ENCODE data around the gene CT47B1.
"Not testable (repeated sequence)": the region's sequence is repeated elsewhere in the genome, so short reads cannot be mapped to it uniquely, and the experiment has no call there.

The CT47B1 gene

GRCh38 chrX:120875766-120876165 is at the start of gene CT47B1:
TSS of gene CT47B1 (minus strand) at chrX:120875866. CDS start at chrX:120875670, 196 bp downstream.
- not testable (repeated sequence) for DNase-seq

DNA sequence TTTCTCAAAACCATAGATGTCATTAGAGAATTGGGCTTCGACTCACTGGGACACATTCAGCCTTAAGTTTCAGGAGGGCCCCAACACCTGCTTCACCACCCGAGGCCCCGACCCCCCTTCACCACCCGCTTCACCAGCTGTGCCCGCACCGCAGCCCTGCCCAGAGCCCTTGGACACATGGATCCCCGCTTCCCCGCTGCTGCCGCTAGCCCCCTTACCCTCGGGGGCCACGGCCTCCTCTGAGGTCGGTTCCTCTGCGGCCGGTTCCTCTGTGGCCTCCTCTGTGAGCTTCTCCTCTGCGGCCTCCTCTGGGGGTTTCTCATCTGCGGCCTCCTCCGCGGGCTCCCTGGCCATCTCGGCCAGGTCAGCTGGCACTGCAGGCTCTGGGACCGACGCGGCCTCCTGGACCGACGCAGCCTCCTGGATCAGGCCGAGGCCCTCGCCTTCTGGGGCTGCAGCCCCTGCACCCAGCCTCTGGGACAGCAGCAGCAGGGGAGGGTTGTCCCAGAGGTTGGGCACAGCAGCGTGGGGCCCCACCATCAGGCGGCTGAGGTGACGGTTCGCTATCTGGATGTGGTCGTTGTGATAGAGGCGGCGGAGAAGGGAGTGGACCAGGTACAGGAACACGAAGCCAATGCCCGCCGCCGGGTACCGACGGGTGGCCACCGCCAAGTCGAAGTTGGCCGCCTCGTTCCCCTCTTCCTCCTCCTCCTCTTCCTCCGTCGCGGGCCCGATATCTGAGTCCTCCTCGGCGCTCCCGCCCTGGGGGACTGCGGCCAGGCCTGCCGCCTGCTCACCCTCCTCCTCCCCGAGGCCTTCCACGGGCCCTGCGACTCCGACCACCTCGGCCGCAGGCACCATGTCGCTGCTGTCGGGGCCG is 748 bp downstream of the CT47B1 start:
- no peak for DNase-seq

DNA sequence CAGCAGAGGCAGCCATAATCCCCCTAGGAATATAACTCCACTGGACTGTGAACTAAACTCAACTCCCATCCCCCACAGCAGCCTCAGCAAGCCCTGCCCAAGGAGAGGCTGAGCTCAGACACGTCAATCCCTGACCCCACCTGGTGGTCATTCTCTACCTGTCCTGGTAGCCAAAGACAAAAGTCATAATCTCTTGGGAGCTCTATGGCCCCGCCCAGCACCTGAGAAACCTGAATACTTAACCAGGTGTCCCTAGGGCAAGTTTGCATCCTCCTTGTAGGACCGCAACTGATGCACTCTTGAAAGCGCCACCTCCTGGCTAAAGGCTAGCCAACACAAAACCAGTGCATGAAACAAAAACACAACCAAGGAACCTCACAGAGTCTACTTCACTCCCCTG is 18.4 kb downstream of the CT47B1 start:
- DNase-seq, result no peak

DNA sequence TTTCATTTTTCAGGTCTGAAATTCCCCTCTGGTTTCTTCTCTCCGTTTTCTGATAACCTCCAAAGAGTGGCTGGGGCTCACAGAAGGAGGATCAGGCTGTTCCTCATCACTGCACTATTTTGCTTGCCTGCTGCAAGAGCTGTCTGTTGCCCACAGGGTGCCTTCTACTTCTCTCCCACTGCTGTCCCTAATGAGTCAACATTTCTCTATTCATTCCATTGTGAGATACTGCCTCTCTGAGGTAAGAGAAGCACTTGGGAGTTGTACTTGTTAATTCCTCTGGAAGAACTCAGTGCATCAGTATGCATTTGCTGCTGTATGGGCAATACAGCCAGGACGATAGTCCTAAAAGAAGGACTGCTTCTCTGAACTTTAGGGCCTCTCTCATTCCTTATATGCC is 34.8 kb downstream of the CT47B1 start:
- DNase-seq, result no peak

DNA sequence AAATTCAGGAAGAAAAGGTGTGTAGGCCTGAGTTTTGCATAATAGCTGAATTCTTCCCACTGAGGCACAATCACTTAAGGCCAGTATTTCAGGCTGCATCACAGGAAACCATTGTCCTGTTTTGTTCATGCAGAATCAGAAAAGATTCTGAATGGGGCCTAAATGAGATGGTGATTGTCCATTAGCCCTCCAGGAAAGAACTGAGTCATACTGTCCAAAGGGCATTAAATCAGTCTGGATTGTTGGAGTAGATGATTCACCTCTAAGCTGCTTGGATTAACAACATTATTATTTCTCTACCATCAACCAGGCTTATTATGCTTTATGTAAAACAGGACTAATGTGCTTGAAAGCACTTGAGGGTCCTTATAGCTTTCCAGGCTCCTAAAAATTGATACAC is 36.2 kb downstream of the CT47B1 start:
- DNase-seq, result no peak

GRCh38 chrX:120827213-120827612 is 48.5 kb downstream of the CT47B1 start:
- not testable (repeated sequence) for DNase-seq

DNA sequence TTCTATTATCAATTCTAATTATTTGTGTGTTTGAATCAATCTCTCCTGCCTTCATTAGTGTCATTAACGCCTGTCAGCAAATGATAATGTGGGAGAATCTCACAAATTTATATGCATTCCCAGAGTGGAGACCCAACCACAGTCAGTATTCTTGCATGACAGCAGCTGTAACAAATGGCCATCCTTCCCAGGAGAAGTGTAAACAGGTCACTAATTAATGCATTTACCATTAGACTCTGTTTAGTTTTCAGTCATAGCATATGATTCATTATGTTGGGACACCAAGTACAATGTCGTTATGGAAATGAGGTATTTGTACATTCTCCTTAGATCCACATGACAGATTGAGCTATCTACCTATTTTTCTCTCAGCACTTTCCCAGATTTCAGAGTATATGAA is 50.5 kb downstream of the CT47B1 start:
- no peak for DNase-seq

DNA sequence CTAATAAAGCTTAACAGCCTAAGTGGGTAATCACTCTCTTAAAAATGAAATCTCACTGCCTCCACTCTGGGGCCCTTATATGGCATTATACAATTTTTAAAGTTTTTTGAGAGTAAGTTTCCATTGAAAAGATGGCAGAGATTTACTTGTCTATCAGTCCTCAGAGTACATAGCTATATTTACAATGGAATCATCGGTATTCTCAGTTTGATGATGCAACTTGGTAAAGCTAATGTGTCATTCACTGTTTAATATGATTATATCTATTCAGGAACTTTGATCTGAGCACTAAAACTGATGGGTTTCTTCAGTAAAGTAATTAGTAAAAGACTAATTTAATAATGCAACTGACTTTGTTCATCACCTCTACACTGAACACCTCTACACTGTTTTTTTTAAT is 51.6 kb downstream of the CT47B1 start:
- no peak for DNase-seq

- DNase-seq, result no peak
These were observed 52.1 kb downstream of the CT47B1 start for GRCh38 chrX:120823556-120823955.
